ENCODE measurements around the gene UHRF2. TPM values are rescaled to one million over a fixed set of nuclear protein-coding genes. Genes with fewer than 3 reads are reported as not detected.

The UHRF2 gene
- total RNA-seq, 1 experiment from 2014 or later: 40.6 TPM

GRCh38 chr9:6405371-6405770 is 7.6 kb upstream of the UHRF2 start:
- Histone ChIP-seq H3K9me3 (ENCODE audit: control insufficient read depth in 1 of 2, insufficient read depth in 1 of 2, low read depth in 1 of 2, low read length in 2 of 2) (no peaks in the 10 kb centered on the region), H3K36me3 (ENCODE audit: control insufficient read depth in 1 of 2, insufficient read depth in 2 of 2, low read length in 2 of 2) (no peaks in the 10 kb centered on the region), H3K9ac (ENCODE audit: low read length) (no peak overlapping the region), H3K27ac (ENCODE audit: low read depth, low read length) (no peak overlapping the region), H3K9me2 (ENCODE audit: insufficient read depth) (no peaks in the 10 kb centered on the region), H3K79me2 (ENCODE audit: insufficient read depth, low read length) (no peaks in the 10 kb centered on the region), H3K4me3 (replicated peaks in 1 of 2; ENCODE audit: low read depth in 1 of 2, low read length in 2 of 2) (no peak overlapping the region), H3K4me1 (ENCODE audit: control insufficient read depth in 1 of 2, insufficient read depth in 2 of 2, low read length in 2 of 2) (no peaks in the 10 kb centered on the region), H3K27me3 (ENCODE audit: insufficient read depth, low read length) (no peaks in the 10 kb centered on the region), H4K20me1 (ENCODE audit: insufficient read depth) (no peaks in the 10 kb centered on the region), H3K4me2 (ENCODE audit: low read length) (no peak overlapping the region), H2AFZ (ENCODE audit: low read depth, low read length, poor library complexity, severe bottlenecking) (no peak overlapping the region)
- ATAC-seq (no peak), DNase-seq (ENCODE audit: low read depth, low spot score) (no peak)
- CTCF ChIA-PET: no interaction called here
- no TSS peak for BruUV-seq (replicated peaks)
- POLR2A ChIA-PET: interaction anchor here (1.3 kb wide), 1 partner anchor 8 kb away, joined by 5 read pairs; the partner anchor contains the start of gene UHRF2
- intact Hi-C loops (cut with micrococcal nuclease): no loop called here
- RAD21 ChIA-PET (ENCODE audit: low non-redundant PET in 1 of 2, low total read pairs in 2 of 2, uncharacterized antibody in 2 of 2, unreplicated experiment in 2 of 2): no interaction called here
- TF ChIP-seq CTCF (IDR thresholded peaks at IDR 0.05 in 2 of 3, conservative IDR thresholded peaks at IDR 0.05 in 1 of 3; ENCODE audit: borderline replicate concordance in 1 of 3, insufficient read depth in 1 of 3, low read depth in 2 of 3, low read length in 2 of 3): no peak
- no peak for TF ChIP-seq CBX3 (IDR thresholded peaks at IDR 0.05; ENCODE audit: low read depth)
- no peak for TF ChIP-seq ZFX (IDR thresholded peaks at IDR 0.05)
- TF ChIP-seq EZH2 (IDR thresholded peaks at IDR 0.05): no peak
- TF ChIP-seq RAD21 (IDR thresholded peaks at IDR 0.05; ENCODE audit: low read depth): no peak
- no peak for TF ChIP-seq MAX (IDR thresholded peaks at IDR 0.05)
- no peak for TF ChIP-seq REST (IDR thresholded peaks at IDR 0.05; ENCODE audit: low read depth)
- no peak for TF ChIP-seq ZNF274 (IDR thresholded peaks at IDR 0.05; ENCODE audit: low read depth, low read length)
- no peak for TF ChIP-seq EGR1 (IDR thresholded peaks at IDR 0.05; ENCODE audit: low read depth)
- TF ChIP-seq ELF1 (IDR thresholded peaks at IDR 0.05; ENCODE audit: borderline replicate concordance, low read depth): no peak
- TF ChIP-seq POLR2A (IDR thresholded peaks at IDR 0.05; ENCODE audit: borderline replicate concordance, extremely low read depth, insufficient read depth, insufficient read length): no peak
- no peak for TF ChIP-seq ATF3 (IDR thresholded peaks at IDR 0.05)
- no peak for TF ChIP-seq POLR2AphosphoS5 (IDR thresholded peaks at IDR 0.05; ENCODE audit: low read depth, low read length)
- TF ChIP-seq TCF7L2 (IDR thresholded peaks at IDR 0.05; ENCODE audit: borderline replicate concordance, extremely low read depth, insufficient read depth, insufficient read length): no peak
- no peak for TF ChIP-seq EZH2phosphoT487 (IDR thresholded peaks at IDR 0.05; ENCODE audit: borderline replicate concordance)
- TF ChIP-seq SP1 (IDR thresholded peaks at IDR 0.05; ENCODE audit: low read depth): no peak
- no peak for TF ChIP-seq ZBTB33 (IDR thresholded peaks at IDR 0.05; ENCODE audit: extremely low read depth, insufficient replicate concordance, low read length)
- TF ChIP-seq SIN3A (IDR thresholded peaks at IDR 0.05; ENCODE audit: low read depth): no peak
- TF ChIP-seq JUND (IDR thresholded peaks at IDR 0.05): no peak
- no peak for TF ChIP-seq CEBPB (IDR thresholded peaks at IDR 0.05; ENCODE audit: low read depth)
